Dermis microvascular lymphatic vessel endothelial cell (primary cell): Measurements from ENCODE around the gene BANK1. TPM values are rescaled to one million over a fixed set of nuclear protein-coding genes. Genes with fewer than 3 reads are reported as not detected.

Experiments used
- DNase-seq, 2 donors: peaks; one replicate each; pipeline versions ENCODE4 v3.0.0 to v3.0.0-alpha.2; 2010; ENCODE audit warnings: low read depth in 2 of 2
- total RNA-seq: library from RNA; depleted of rRNA; stranded (reverse); fragments of >200 nt; gene quantifications from 2 replicates; pipeline ENCODE4 v1.2.1, GENCODE V29; 2014

The BANK1 gene
- total RNA-seq, 1 donor from 2014 or later = under 0.01 TPM

DNA sequence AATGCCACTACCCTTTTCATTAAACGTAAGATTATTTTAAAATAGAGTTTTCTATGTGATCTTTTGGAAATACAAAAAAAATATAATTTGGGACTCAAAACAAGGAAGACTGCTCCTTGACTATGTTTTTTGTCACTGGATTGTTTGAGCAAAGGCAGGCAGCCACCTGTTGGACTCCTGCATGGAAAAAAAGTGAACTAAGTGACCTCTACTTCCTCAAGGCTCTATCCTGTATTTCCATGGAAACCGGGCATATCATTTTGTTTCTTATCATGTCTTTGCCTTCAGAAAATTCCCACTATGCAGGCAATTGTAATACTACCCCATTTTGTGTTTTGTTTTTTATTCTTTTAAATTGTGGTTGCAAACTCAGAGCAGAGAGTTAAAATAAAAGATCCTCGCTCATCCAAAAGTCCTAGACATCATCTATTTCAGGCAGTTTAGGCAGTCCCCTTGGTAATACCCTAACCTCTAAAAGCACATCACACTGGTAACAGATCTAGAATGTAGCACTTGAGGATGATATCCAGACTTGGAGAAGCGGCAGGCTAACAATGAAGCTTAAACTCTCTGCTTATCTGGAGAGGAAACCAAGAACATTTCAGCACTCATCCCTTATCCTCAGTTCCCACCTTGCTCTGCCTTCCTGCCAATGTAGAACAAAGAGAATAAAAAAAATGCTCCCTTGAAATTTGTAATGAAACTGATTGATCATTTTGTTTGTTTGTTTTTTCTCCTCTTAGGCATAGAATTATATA lies 165.7 kb downstream of the BANK1 start:
- peak; percentile 15 to 75 for DNase-seq

GRCh38 chr4:101958547-101958946 lies 168.0 kb downstream of the BANK1 start:
- DNase-seq = no peak

- no peak for DNase-seq
Measured at GRCh38 chr4:101960431-101960830, 169.9 kb downstream of the BANK1 start.

DNA sequence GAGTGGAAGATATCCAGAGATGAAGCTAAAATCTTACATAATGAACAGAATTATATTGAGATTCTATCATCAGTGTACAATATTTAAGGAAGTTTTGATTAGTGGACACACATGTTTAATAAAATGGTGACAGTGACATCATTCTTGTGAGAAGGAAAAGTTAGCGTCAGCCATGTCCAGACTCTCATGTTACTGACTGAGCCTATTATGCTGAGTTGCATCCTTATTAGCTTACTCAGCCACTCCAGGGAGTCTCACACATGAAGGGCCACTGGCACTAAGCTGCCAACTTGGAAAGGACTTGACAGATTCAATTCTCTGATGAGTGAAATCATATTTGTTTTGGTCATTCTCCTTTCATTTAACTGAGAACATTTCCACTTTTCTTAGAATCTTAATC lies 170.6 kb downstream of the BANK1 start:
- DNase-seq = no peak

DNA sequence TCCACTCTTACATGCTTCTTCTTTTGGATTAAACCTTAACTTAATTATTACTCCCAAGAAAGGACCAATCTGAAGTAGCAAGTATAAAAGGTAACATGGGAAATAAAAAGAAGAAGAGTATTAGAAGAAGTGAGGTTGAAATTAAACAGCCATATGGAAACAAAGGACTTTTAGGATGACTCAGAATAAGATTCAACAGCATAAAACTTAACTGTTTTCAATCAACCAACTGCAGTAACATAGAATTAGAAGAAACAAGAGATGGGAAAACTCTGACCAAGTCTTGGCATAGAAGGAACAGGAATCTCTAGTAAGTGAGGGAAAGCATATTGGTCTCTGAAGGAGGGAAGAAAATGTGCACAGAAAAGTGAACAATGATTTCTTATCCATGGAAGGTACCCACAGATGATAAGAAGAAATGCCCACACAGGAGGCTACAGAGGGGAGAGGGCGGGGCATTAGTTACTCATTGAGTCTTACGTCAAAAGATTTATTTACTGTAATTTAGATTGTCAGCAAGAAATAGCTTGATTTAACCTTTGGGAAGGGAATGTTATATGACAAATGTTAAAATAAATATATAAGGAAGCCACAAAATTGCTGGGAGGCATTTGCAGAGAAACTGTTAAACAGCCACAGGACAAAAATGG lies 177.3 kb downstream of the BANK1 start:
- no peak for DNase-seq

GRCh38 chr4:101968364-101968763 lies 177.8 kb downstream of the BANK1 start:
- no peak for DNase-seq

- DNase-seq = no peak
Measured at GRCh38 chr4:101969965-101970364, 179.4 kb downstream of the BANK1 start.

GRCh38 chr4:101970547-101971155 lies 180.1 kb downstream of the BANK1 start:
- DNase-seq = no peak

GRCh38 chr4:101972791-101973190 lies 182.3 kb downstream of the BANK1 start:
- no peak for DNase-seq

DNA sequence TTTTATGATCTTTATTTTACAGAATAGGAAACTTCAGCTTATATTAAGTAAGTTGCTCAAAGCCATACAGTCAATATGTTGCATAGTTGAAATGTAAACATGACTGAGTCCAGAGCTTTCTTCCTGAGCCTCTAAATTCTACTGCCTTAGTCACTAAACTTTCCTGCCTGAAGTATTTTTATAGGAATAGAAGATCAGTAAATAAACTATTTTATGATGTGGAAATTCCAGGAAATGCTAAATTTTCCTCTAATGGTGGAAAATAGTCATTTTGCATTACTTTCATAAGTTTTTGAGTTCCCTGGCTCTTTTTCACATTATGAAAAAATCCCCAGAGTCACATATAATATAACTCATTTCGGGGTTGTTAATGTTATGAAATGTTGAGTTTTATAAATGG lies 182.8 kb downstream of the BANK1 start:
- DNase-seq = peak in 1 of 2 donors; percentile 20

DNA sequence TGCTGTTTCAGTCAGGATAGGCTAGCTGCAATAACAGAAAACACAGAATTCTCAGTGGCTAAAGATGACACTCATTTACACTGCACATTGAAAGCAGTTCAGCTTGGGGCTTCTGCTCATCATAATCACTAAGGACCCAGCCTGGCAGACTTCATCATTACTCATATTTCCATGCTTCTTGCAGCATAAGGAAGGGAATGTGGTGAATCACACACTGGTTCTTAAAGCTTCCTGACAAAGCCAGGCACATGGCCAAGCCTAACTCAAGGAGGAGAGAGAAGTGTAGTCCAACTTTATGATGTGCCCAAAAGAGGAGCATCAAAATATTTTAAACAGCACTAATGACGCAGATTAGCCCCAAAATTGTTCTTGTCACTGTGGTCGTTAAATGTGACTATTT lies 186.5 kb downstream of the BANK1 start:
- DNase-seq = peak in 1 of 2 donors; percentile 91

DNA sequence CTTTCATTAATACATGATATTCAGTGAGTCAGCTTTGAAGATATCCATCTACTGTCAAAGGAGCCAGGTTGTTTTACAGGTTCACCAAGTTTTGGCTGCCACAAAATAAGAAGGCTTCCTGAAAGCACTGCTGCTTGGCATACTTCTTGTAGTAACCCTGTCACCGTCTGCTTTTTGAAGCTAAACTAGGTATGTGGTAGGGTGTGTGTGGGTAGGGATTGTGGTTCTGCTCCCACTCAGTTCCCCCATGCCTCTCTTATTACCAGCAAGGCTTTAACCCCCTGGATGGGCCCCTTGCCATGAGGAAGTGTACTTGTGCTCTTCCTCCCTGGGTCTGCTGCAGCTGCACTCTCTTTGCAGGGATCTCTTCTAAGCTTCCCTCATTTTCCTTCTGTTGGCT lies 191.2 kb downstream of the BANK1 start:
- DNase-seq = no peak

- no peak for DNase-seq
Measured at GRCh38 chr4:101983835-101984234, 193.3 kb downstream of the BANK1 start.

DNA sequence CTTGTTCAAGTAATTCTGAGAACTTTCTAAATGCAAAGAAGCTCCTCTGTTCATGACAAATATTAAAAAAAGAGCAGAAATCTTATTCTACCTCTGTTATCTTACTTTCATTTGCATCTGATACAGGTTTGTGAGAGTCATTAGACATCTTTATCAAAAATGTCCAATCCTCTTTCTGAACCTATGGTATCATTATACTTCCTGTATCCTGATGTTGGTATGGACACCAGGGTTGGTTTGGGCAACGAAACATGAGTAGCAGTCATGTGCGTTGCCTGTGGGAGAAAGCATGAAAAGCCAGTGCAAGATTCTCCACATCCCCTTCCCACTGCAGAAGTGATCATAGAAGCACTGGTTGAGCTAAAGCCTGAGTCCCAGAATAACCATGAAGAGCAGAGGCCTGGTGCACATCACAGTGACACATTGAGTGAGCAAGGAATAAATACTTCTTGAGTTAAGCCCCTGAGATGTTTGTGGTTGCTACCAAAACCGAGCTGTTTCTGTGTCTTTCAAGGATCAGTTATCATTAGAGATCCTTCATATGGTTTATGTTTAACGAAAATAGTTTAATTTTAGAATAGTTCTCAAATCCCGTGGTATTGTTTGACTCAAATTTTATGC lies 197.2 kb downstream of the BANK1 start:
- DNase-seq = no peak

GRCh38 chr4:101989551-101989950 lies 199.0 kb downstream of the BANK1 start:
- DNase-seq = no peak

GRCh38 chr4:101992446-101992845 lies 201.9 kb downstream of the BANK1 start:
- no peak for DNase-seq

DNA sequence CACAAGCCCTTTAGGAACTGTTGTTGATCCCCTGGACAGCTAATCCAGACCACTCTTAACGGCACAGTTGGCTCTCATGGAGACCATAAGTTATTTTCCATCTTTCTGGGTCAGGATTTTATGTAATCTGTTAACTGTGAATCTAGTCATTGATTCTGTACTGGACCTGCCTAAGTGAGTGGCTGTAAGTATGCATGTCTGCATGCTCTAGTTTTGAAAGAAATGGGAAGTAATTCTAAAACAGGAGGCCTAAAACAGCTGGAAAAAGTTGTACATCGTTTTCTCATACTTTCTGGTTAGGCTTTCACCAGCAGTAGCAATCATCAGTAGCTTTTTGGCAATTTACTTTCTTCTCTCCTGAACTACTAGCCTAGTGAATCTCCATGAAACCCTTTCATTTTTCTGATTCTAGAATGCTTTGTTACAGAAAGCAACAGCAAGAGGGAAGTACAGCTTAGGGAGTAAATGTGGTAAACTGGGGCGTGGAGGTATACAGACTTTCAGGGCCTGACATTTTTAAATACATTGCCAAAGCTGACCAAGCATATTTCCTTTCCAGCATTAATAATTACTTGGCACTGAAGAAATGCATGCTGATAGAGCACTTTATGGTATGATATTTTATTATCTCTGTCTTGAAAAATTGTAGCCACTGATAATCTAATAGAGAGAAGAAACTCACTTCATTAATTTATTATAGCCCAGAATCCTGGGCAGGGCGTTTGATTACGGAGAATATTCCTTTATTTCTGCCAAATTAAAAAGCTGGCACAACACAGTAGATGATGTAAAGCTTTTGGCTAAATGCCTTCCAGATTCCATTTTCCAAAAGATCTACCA lies 202.7 kb downstream of the BANK1 start:
- no peak for DNase-seq

GRCh38 chr4:101993842-101994775 lies 203.6 kb downstream of the BANK1 start:
- DNase-seq = no peak

- DNase-seq = no peak
Measured at GRCh38 chr4:102007959-102008425, 217.5 kb downstream of the BANK1 start.

GRCh38 chr4:102008711-102009110 lies 218.2 kb downstream of the BANK1 start:
- peak in 1 of 2 donors; percentile 32 for DNase-seq
